Stimulated activated CD8-positive, alpha-beta memory T cell treated with anti-CD3 and anti-CD28 coated beads, Interleukin-12 subunit alpha, Interleukin-12 subunit beta, amount 100 ng/mL, for 1 hour (primary cell): ENCODE results near the gene SPAG5.

ENCODE experiments used
- DNase-seq: peaks from one replicate; pipeline ENCODE4 v3.0.0-alpha.2; 2020; ENCODE audit warnings: low read depth

Gene SPAG5

GRCh38 chr17:28598799-28599310, at the start of gene SPAG5:
Gene SPAG5, minus strand, starts transcription at chr17:28599025. Its CDS starts 79 bp downstream, at chr17:28598946.
- peak; percentile 89 for DNase-seq

GRCh38 chr17:28646039-28646754, 47.4 kb upstream of the SPAG5 start:
- DNase-seq = no peak

- DNase-seq = no peak
These were observed 46.7 kb upstream of the SPAG5 start for GRCh38 chr17:28645576-28645939.

- peak; percentile 92 for DNase-seq
These were observed 46.2 kb upstream of the SPAG5 start, which contains the start of gene BLTP2 for GRCh38 chr17:28644787-28645575. Gene BLTP2, minus strand, starts transcription at chr17:28645158. Its CDS starts 102 bp downstream, at chr17:28645056.

- DNase-seq = no peak
These were observed 45.4 kb upstream of the SPAG5 start for GRCh38 chr17:28643983-28644786.

- DNase-seq = no peak
These were observed 42.8 kb upstream of the SPAG5 start for GRCh38 chr17:28641579-28641978.

- DNase-seq = no peak
These were observed 36.7 kb upstream of the SPAG5 start for GRCh38 chr17:28635506-28635905.

- no peak for DNase-seq
These were observed 35.5 kb upstream of the SPAG5 start for GRCh38 chr17:28634206-28634865.

GRCh38 chr17:28626818-28627217, 28.0 kb upstream of the SPAG5 start:
- no peak for DNase-seq

- no peak for DNase-seq
These were observed 25.3 kb upstream of the SPAG5 start for GRCh38 chr17:28624148-28624547.

- DNase-seq = no peak
These were observed 24.9 kb upstream of the SPAG5 start for GRCh38 chr17:28623696-28624095.

- DNase-seq = no peak
These were observed 23.4 kb upstream of the SPAG5 start for GRCh38 chr17:28622186-28622585.

GRCh38 chr17:28620010-28620409, 21.2 kb upstream of the SPAG5 start:
- DNase-seq = no peak

GRCh38 chr17:28618464-28618863, 19.6 kb upstream of the SPAG5 start:
- no peak for DNase-seq

GRCh38 chr17:28616281-28616680, 17.5 kb upstream of the SPAG5 start:
- no peak for DNase-seq

GRCh38 chr17:28615260-28615940, 16.6 kb upstream of the SPAG5 start:
- no peak for DNase-seq

GRCh38 chr17:28613931-28614381, 15.1 kb upstream of the SPAG5 start, which contains the start of gene RSKR:
Gene RSKR, minus strand, starts transcription at chr17:28614185. Its CDS starts 24 bp downstream, at chr17:28614161.
- DNase-seq = no peak

GRCh38 chr17:28612936-28613872, 14.4 kb upstream of the SPAG5 start:
- DNase-seq = peak; percentile 20

GRCh38 chr17:28612531-28612930, 13.7 kb upstream of the SPAG5 start:
- no peak for DNase-seq

GRCh38 chr17:28610376-28610775, 11.6 kb upstream of the SPAG5 start:
- no peak for DNase-seq
